Osteocyte (in vitro differentiated cells): ENCODE results near the gene EPHA6. TPM values are rescaled to one million over a fixed set of nuclear protein-coding genes. Genes with fewer than 3 reads are reported as not detected.
"Not testable (repeated sequence)": the region's sequence is repeated elsewhere in the genome, so short reads cannot be mapped to it uniquely, and the experiment has no call there.

ENCODE experiments used
- DNase-seq: peaks from one replicate; pipeline ENCODE4 v3.0.0; 2021; ENCODE audit warnings: mixed read lengths; ENCODE audit not compliant: unreplicated experiment; ENCODE audit errors: extremely low spot score
- H3K27ac Mint-ChIP-seq: one replicate; pipeline ENCODE4 v1.8.0; 2021; ENCODE audit warnings: mild to moderate bottlenecking, mixed read lengths; ENCODE audit not compliant: unreplicated experiment
- H3K27me3 Mint-ChIP-seq: one replicate; pipeline ENCODE4 v1.8.0; 2021; ENCODE audit warnings: mixed read lengths; ENCODE audit not compliant: unreplicated experiment
- H3K36me3 Mint-ChIP-seq: one replicate; pipeline ENCODE4 v1.8.0; 2021; ENCODE audit warnings: mixed read lengths; ENCODE audit not compliant: unreplicated experiment
- H3K4me1 Mint-ChIP-seq: one replicate; pipeline ENCODE4 v1.8.0; 2021; ENCODE audit warnings: mixed read lengths; ENCODE audit not compliant: unreplicated experiment
- H3K4me3 Mint-ChIP-seq: one replicate; pipeline ENCODE4 v1.8.0; 2021; ENCODE audit warnings: mild to moderate bottlenecking, moderate library complexity, mixed read lengths; ENCODE audit not compliant: unreplicated experiment
- H3K9me3 Mint-ChIP-seq: one replicate; pipeline ENCODE4 v1.8.0; 2021; ENCODE audit warnings: mixed read lengths; ENCODE audit not compliant: unreplicated experiment
- total RNA-seq: library from RNA; stranded (reverse); gene quantifications from 2 replicates; pipeline ENCODE4 v1.2.1, GENCODE V29; 2021
- TF ChIP-seq, protein P1 (sequence below): fragments of 200-600 bp; sonication (generic); IDR thresholded peaks from 2 replicates; pipeline ENCODE4 v1.5.0; 2021; ENCODE audit warnings: antibody characterized with exemption, mild to moderate bottlenecking, moderate library complexity

The EPHA6 gene
- total RNA-seq, 1 donor from 2014 or later: 0.51 TPM

DNA sequence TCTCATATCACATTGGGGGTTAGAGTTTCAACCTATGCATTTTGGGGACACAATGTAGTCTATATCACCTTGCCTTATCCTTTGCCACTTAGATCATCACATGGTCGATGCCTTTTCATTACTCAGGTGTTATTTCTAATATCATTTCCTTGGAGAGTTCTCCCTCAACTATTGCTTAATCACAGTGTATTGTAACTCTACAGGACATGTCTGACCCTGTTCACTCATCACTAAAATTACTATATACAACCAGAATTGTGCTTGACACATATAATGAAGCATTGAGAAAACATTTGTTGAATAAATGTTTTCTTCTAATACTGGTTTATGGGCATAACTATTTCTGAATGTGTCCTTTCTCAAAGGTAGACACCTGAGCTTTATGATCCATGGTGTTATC, 207.4 kb downstream of the EPHA6 start:
- H3K9me3 Mint-ChIP-seq: peaks cover 16% of the 10 kb centered on the region
- TF ChIP-seq, protein P1, sequence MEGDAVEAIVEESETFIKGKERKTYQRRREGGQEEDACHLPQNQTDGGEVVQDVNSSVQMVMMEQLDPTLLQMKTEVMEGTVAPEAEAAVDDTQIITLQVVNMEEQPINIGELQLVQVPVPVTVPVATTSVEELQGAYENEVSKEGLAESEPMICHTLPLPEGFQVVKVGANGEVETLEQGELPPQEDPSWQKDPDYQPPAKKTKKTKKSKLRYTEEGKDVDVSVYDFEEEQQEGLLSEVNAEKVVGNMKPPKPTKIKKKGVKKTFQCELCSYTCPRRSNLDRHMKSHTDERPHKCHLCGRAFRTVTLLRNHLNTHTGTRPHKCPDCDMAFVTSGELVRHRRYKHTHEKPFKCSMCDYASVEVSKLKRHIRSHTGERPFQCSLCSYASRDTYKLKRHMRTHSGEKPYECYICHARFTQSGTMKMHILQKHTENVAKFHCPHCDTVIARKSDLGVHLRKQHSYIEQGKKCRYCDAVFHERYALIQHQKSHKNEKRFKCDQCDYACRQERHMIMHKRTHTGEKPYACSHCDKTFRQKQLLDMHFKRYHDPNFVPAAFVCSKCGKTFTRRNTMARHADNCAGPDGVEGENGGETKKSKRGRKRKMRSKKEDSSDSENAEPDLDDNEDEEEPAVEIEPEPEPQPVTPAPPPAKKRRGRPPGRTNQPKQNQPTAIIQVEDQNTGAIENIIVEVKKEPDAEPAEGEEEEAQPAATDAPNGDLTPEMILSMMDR: no peak

DNA sequence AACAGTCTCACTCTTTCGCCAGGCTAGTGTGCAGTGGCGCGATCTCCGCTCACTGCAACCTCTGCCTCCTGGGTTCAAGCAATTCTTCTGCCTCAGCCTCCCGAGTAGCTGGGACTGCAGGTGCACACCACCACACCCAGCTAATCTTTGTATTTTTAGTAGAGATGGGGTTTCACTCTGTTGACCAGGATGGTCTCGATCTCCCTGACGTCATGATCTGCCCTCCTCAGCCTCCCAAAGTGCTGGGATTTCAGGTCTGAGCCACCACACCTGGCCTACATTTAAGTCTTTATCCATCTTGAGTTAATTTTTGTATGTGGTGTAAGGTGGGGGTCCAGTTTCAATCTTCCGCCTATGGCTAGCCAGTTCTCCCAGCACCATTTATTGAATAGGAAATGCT, 211.2 kb downstream of the EPHA6 start:
- H3K27me3 Mint-ChIP-seq, H3K27ac Mint-ChIP-seq, H3K9me3 Mint-ChIP-seq, H3K4me1 Mint-ChIP-seq, DNase-seq, H3K4me3 Mint-ChIP-seq, H3K36me3 Mint-ChIP-seq: not testable (repeated sequence)

More for the DNA sequence above, 207.4 kb downstream of the EPHA6 start:
- DNase-seq: no peak
- Mint-ChIP-seq H3K27me3 (no peaks in the 10 kb centered on the region), H3K4me3 (no peak overlapping the region), H3K27ac (no peak overlapping the region), H3K36me3 (no peaks in the 10 kb centered on the region), H3K4me1 (no peaks in the 10 kb centered on the region)

DNA sequence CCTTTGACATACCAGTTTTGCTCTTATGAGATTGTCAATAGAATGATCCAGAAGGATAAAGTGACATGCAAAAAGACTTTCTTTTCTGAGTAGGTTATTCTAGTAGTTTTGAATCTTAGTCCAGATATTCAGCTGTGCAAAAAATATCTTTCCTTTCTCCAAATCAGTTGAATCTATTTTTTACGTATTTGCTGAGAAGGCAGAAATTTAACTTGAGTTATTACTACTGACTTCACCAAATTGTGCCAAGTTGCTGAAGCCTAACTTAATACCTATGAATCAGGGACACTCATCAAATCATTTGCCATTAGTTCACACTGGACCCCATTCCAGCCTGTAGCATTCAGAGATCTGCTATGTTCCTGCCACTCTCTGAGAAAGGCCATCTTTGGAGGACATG, 215.6 kb downstream of the EPHA6 start:
- TF ChIP-seq, protein P1: no peak
- Mint-ChIP-seq H3K36me3 (no peaks in the 10 kb centered on the region), H3K4me1 (no peaks in the 10 kb centered on the region), H3K27ac (no peak overlapping the region), H3K27me3 (no peaks in the 10 kb centered on the region), H3K9me3 (peaks cover 7% of the 10 kb centered on the region), H3K4me3 (no peak overlapping the region)
- DNase-seq: no peak

DNA sequence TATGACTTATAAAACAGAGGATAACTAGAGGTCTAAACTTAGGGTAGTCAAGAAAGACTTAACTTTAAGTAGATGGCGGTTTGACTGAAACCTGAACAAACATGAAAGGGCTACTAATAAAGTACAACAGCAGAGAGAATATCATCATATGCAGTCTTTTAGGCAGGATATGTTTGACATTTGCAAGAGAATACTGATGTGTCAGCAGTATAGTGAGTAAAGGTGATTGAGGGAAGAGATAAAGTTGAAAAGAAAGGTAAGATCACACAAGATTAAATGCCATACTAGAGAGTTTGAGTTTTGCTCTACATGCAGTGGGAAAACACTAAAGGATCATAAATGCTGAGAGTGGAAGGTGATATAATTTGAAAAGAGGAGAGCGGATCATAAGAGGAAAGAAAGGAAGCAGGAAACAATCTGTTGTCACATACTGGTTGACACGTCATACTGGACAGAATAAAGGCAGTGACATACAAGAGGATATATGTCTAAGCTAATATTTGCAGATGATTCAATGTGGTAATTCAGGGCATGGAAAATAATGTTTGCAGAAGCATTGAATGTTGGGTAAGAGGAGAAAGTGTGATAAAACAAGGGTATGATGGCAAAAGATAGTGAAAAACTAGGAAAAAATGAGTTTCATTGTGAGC, 223.0 kb downstream of the EPHA6 start:
- Mint-ChIP-seq H3K9me3 (no peaks in the 10 kb centered on the region), H3K4me1 (no peaks in the 10 kb centered on the region), H3K36me3 (no peaks in the 10 kb centered on the region), H3K27ac (no peak overlapping the region), H3K4me3 (no peak overlapping the region), H3K27me3 (no peaks in the 10 kb centered on the region)
- TF ChIP-seq, protein P1: no peak
- DNase-seq: no peak

DNA sequence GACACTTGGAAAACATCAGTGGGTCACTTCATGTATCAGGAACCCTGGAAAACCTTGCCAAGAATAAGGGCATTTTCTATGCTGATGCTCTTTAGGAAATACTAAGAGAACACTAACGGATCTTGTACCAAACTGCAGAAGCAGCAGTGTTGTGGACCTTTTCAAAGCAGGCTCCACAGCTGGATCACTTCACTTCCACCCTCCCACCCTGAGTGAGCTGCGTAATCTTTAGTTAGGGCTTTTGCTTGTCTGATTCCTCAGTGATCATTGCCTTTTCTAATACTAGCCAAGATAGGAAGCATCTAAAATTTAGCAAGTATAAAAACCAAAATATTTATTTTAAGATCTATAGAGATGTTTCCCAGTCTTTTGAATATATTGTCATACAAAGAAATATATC, 229.0 kb downstream of the EPHA6 start:
- Mint-ChIP-seq H3K36me3 (no peaks in the 10 kb centered on the region), H3K27ac (no peak overlapping the region), H3K9me3 (no peaks in the 10 kb centered on the region), H3K4me1 (no peaks in the 10 kb centered on the region), H3K4me3 (no peak overlapping the region), H3K27me3 (peaks cover 4% of the 10 kb centered on the region)
- no peak for DNase-seq
- TF ChIP-seq, protein P1: no peak
